ENCODE results near the gene DLL4. TPM values are rescaled to one million over a fixed set of nuclear protein-coding genes. Genes with fewer than 3 reads are reported as not detected.

The DLL4 gene
- total and polyA plus RNA-seq, 10 of the 15 experiments (the other 5 are each of a cell fraction or from before 2014, with no cell fraction given) = 0.04 to 0.16 (median 0.09) TPM; not detected in 6

DNA sequence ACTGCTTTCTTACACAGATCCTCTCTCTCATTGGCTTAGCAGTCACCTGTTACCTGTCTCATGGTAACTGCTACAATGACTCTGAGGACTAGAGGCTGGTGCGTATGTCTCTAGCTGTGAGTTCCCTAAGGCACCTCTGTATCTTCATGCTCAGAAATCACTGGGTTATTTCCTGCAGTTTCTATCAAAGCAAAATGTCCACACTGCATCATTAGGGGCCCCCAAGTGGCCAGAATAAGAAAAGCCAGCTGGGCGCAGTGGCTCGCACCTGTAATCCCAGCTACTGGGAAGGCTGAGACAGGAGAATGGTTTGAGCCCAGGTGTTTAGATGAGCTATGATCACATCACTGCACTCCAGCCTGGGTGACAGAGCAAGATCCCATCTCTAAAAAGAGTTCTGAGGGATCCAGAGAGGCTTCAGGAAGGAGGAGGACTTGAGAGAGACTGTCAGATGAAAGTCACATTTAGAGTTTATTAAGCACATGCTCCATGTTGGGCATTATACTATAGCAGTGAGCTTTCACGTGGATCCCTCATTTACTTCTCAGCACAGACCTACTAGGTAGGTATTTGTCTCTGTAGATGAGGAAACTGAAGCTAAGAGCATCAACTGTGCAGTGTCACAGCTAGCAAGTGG is 37.2 kb upstream of the DLL4 start (continued):
- TF ChIP-seq TCF12 (IDR thresholded peaks at IDR 0.05; ENCODE audit: low read depth, low read length) (peak; percentile 61; the same call in 1 of the 2 replicates), NFXL1 (IDR thresholded peaks at IDR 0.05; ENCODE audit: borderline replicate concordance) (no peak), CHD2 (IDR thresholded peaks at IDR 0.05; ENCODE audit: borderline replicate concordance, low read depth, low read length) (0 out of 2 replicates have a peak, but pooled peaks have one; percentile 34), POU2F2 (IDR thresholded peaks at IDR 0.05; ENCODE audit: borderline replicate concordance, low read depth, low read length) (0 out of 3 replicates have a peak, but pooled peaks have one; percentile 55), IKZF1 (conservative IDR thresholded peaks at IDR 0.05) (peak; percentile 15; the same call in 1 of the 2 replicates), TARDBP (IDR thresholded peaks at IDR 0.05; ENCODE audit: borderline replicate concordance) (no peak), BACH1 (IDR thresholded peaks at IDR 0.05; ENCODE audit: borderline replicate concordance) (no peak), SIN3A (IDR thresholded peaks at IDR 0.05; ENCODE audit: low read depth, low read length) (no peak), YY1 (IDR thresholded peaks at IDR 0.05; ENCODE audit: low read depth, low read length) (peak; percentile 84), ZNF687 (IDR thresholded peaks at IDR 0.05) (peak; percentile 46; the same call in 1 of the 2 replicates), E4F1 (IDR thresholded peaks at IDR 0.05; ENCODE audit: borderline replicate concordance, partially characterized antibody) (no peak), RAD21 (IDR thresholded peaks at IDR 0.05; ENCODE audit: insufficient read depth, low read depth, low read length) (peak; percentile 94), MEF2B (IDR thresholded peaks at IDR 0.05; ENCODE audit: partially characterized antibody, poor library complexity, severe bottlenecking) (peak; percentile 45), ZBTB33 (IDR thresholded peaks at IDR 0.05) (no peak)
- TF ChIP-seq, protein P1, sequence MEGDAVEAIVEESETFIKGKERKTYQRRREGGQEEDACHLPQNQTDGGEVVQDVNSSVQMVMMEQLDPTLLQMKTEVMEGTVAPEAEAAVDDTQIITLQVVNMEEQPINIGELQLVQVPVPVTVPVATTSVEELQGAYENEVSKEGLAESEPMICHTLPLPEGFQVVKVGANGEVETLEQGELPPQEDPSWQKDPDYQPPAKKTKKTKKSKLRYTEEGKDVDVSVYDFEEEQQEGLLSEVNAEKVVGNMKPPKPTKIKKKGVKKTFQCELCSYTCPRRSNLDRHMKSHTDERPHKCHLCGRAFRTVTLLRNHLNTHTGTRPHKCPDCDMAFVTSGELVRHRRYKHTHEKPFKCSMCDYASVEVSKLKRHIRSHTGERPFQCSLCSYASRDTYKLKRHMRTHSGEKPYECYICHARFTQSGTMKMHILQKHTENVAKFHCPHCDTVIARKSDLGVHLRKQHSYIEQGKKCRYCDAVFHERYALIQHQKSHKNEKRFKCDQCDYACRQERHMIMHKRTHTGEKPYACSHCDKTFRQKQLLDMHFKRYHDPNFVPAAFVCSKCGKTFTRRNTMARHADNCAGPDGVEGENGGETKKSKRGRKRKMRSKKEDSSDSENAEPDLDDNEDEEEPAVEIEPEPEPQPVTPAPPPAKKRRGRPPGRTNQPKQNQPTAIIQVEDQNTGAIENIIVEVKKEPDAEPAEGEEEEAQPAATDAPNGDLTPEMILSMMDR (IDR thresholded peaks at IDR 0.05 in 2 of 3, conservative IDR thresholded peaks at IDR 0.05 in 1 of 3; ENCODE audit: control insufficient read depth in 2 of 3, extremely low read depth in 1 of 3, insufficient read depth in 1 of 3, low read depth in 3 of 3, low read length in 3 of 3) = peak; percentile 76 to 84 (median 83)
- TF ChIP-seq, protein P2, sequence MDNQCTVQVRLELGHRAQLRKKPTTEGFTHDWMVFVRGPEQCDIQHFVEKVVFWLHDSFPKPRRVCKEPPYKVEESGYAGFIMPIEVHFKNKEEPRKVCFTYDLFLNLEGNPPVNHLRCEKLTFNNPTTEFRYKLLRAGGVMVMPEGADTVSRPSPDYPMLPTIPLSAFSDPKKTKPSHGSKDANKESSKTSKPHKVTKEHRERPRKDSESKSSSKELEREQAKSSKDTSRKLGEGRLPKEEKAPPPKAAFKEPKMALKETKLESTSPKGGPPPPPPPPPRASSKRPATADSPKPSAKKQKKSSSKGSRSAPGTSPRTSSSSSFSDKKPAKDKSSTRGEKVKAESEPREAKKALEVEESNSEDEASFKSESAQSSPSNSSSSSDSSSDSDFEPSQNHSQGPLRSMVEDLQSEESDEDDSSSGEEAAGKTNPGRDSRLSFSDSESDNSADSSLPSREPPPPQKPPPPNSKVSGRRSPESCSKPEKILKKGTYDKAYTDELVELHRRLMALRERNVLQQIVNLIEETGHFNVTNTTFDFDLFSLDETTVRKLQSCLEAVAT (IDR thresholded peaks at IDR 0.05) = 0 out of 2 replicates have a peak, but pooled peaks have one; percentile 4

Data from GM12878 (cell line).